Spleen (tissue), 7 donors: ENCODE results near the gene KCNH5.

ENCODE experiments used
- CTCF ChIP-seq, 11 experiments: fragments of 200-600 bp in 7 of 11; fragments of 450-650 bp in 4 of 11; sonication (generic) in 4 of 11; IDR thresholded peaks in 8 of 11; conservative IDR thresholded peaks in 3 of 11; 1 replicate in 7 of 11; 2 replicates in 4 of 11; pipeline versions ENCODE4 v1.4.0 to v1.8.0; 2016 to 2021; ENCODE audit warnings: antibody characterized with exemption in 11 of 11, inconsistent platforms in 4 of 11, mild to moderate bottlenecking in 1 of 11
- POLR2A ChIP-seq, 3 donors: fragments of 450-650 bp; IDR thresholded peaks; one replicate each; pipeline ENCODE4 v1.5.1; 2017; ENCODE audit warnings: antibody characterized with exemption in 3 of 3, mild to moderate bottlenecking in 1 of 3
- POLR2AphosphoS5 ChIP-seq, 3 donors: sonication (generic); formaldehyde crosslinking; IDR thresholded peaks; one replicate each; pipeline ENCODE4 v1.5.1; 2017; ENCODE audit warnings: antibody characterized with exemption in 3 of 3
- donor health status: DM: no; HTN: no; CAD: no; lungs with moderate emphysema.
- donor health status: DM: no; HTN: no; CAD: no.
- donor health status: DM: no; HTN: no; CAD: no.

- TF ChIP-seq CTCF (IDR thresholded peaks at IDR 0.05 in 8 of 11, conservative IDR thresholded peaks at IDR 0.05 in 3 of 11) (no peak), POLR2A (IDR thresholded peaks at IDR 0.05) (no peak), POLR2AphosphoS5 (IDR thresholded peaks at IDR 0.05) (no peak)
These were observed 301.7 kb downstream of the KCNH5 start for GRCh38 chr14:62743560-62743959.
